Activated CD8-positive, alpha-beta T cell treated with anti-CD3 and anti-CD28 coated beads, Interleukin-2, amount 10 ng/mL, durations not matched to agents 7 days and 5 days (primary cell): ENCODE measurements around the gene TMEM242. TPM values are rescaled to one million over a fixed set of nuclear protein-coding genes. Genes with fewer than 3 reads are reported as not detected.

ENCODE experiments used
- ATAC-seq: fragments of 150-1000 bp; cut with Tn5 transposase; one replicate; pipeline ENCODE4 v1.10.0; 2021; ENCODE audit warnings: moderate library complexity
- CTCF ChIA-PET: fragments of 350-600 bp; sonication (Branson Sonifier 250); formaldehyde crosslinking; loops from one replicate; lab custom pipeline; 2021; ENCODE audit warnings: antibody characterized with exemption; lab: Charles Lee
- POLR2A ChIA-PET: fragments of 350-600 bp; sonication (Branson Sonifier 250); formaldehyde crosslinking; loops from one replicate; lab custom pipeline; 2021; ENCODE audit warnings: antibody characterized with exemption; lab: Charles Lee
- DNase-seq: peaks from one replicate; pipeline ENCODE4 v3.0.0-alpha.2; 2020
- H3K27ac Mint-ChIP-seq: one replicate; pipeline ENCODE4 v1.8.0; 2021; ENCODE audit warnings: mild to moderate bottlenecking, mixed read lengths
- H3K27me3 Mint-ChIP-seq: one replicate; pipeline ENCODE4 v1.8.0; 2021; ENCODE audit warnings: low read depth, mixed read lengths
- H3K36me3 Mint-ChIP-seq: one replicate; pipeline ENCODE4 v1.8.0; 2021; ENCODE audit warnings: low read depth, mixed read lengths
- H3K4me1 Mint-ChIP-seq: one replicate; pipeline ENCODE4 v1.8.0; 2021; ENCODE audit warnings: low read depth, mixed read lengths
- H3K4me3 Mint-ChIP-seq: one replicate; pipeline ENCODE4 v1.8.0; 2021; ENCODE audit warnings: mild to moderate bottlenecking, mixed read lengths
- H3K9me3 Mint-ChIP-seq: one replicate; pipeline ENCODE4 v1.8.0; 2022; ENCODE audit warnings: mixed read lengths; ENCODE audit not compliant: insufficient read depth
- total RNA-seq, 2 experiments: library from RNA; stranded (reverse); gene quantifications; one replicate each; pipeline ENCODE4 v1.2.3, GENCODE V29; 2021

The TMEM242 gene
- total RNA-seq: 1 to 10 TPM; 9.1 to 9.5 TPM

DNA sequence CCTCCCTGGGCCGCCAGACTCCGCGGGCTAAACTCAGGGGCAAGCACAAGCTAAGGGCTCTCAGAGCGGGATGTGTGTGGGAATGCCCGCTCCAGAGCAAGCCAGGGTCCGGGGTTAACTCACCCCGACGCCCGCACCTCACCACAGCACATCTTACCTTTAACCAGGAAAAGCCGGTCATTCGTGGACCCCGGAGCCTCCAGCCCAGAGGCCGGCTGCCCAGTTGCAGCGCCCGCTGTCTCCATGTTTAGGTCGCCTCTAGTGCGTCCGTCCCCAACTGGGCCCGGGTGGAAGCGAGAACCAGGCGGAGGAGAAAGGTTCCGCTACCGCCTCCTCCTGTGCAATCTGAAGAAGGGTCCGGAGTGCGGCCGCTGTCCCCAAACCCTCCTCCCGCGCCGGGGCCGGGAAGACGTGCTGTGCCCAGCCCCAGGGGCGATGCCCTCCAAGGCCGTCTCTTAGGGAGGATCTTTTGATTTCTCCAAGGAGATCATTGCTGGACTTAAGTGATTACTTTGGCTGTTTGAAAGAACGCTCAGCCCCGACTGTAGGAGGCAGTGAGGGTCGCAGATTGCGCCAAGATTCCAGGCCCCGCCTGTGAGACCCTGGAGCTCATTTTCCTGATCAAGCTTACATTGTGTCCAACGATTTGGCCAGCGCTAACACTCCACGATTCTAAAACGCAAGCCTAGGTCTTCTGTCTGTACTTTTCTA lies at the start of gene TMEM242:
TMEM242 (minus strand) TSS at position 265 of the 711 bp plus-strand sequence; CDS start at position 245, 20 bp downstream.
- POLR2A ChIA-PET: interaction anchor here (0.5 to 1.6 kb wide), 16 partner anchors 8 to 441 kb away, joined by 3 to 8 read pairs (median 4); no protein-coding TSS in a partner anchor
- Mint-ChIP-seq H3K36me3 (peaks cover 12% of the 10 kb centered on the region), H3K27me3 (peaks cover 23% of the 10 kb centered on the region), H3K4me3 (peak within 1 kb of the TSS; percentile 98), H3K9me3 (no peaks in the 10 kb centered on the region), H3K4me1 (peaks cover 36% of the 10 kb centered on the region), H3K27ac (peak within 1 kb of the TSS; percentile 94)
- CTCF ChIA-PET: interaction anchor here (0.8 to 6.5 kb wide), 16 partner anchors 7 to 749 kb away, joined by 3 to 68 read pairs (median 6); partner anchors contain the start of gene ZDHHC14
- DNase-seq: peak; percentile 92
- peak; percentile 96 for ATAC-seq

DNA sequence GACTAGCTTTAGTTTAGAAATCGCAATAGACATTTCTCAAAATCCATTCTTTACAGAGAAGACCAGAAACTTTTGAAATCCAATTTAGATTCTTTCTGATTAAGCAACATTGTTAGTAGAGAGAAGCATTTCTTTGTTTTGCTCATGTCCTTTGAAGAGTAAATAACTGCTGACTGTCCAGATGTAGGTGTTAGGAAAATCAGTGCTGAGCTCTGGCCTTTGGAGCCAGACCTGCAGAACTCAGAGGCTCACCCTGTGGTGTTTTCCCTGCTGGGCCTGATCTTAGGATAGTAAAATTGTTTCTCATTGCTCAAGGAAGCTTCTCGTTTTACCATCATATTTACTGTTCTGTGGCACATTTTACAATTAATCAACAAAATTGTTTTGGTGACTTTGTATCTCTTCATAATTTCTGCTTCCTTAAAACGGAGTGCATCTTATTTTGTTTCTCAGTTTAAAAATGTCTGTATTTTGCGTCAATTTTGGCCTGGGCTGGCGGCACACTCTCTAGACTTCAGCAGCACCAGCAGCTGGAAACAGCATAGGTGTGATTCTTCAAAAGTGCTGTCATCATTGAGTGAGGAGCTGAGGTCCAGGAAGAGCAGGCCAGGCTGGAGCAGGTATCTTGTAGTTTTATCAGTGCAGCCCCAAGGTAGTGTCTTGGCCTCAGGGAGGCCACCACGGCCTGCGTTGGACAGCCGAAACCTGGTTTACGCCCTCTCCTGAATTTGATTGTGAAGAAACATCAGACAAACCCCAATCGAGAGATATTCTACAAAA lies 49.4 kb upstream of the TMEM242 start:
- H3K27ac Mint-ChIP-seq: no peak overlapping the region
- no peaks in the 10 kb centered on the region for H3K9me3 Mint-ChIP-seq
- ChIA-PET POLR2A (no interaction called here), CTCF (no interaction called here)
- ATAC-seq (no peak), DNase-seq (peak; percentile 15)
- no peak overlapping the region for H3K4me3 Mint-ChIP-seq
- H3K4me1 Mint-ChIP-seq: peaks cover 20% of the 10 kb centered on the region
- H3K27me3 Mint-ChIP-seq: peaks cover 26% of the 10 kb centered on the region
- no peaks in the 10 kb centered on the region for H3K36me3 Mint-ChIP-seq

DNA sequence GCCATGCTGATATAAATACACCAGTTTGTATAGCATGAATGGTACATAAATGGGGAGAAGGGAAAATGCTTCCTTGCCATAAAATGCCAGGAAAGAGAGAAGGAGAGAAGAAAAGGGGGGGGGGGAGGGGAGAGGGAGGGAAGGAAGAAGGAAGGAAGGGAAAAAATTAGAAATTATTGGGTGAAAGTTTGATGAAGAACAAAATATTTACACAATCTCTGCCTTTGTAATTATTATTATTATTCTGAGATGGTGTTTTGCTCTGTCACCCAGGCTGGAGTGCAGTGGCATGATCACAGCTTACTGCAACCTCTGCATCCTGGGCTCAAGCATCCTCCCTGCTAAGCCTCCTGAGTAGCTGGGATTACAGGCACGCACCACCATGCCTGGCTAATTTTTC lies 47.4 kb upstream of the TMEM242 start:
- ChIA-PET CTCF (interaction anchor here (1.1 to 2.4 kb wide), 3 partner anchors 9 to 48 kb away, joined by 3 to 11 read pairs (median 9); partner anchors contain the start of genes TMEM242 and ZDHHC14), POLR2A (no interaction called here)
- DNase-seq (no peak), ATAC-seq (no peak)
- Mint-ChIP-seq H3K27me3 (peaks cover 35% of the 10 kb centered on the region), H3K27ac (no peak overlapping the region), H3K9me3 (no peaks in the 10 kb centered on the region), H3K36me3 (no peaks in the 10 kb centered on the region), H3K4me3 (no peak overlapping the region), H3K4me1 (peaks cover 20% of the 10 kb centered on the region)

DNA sequence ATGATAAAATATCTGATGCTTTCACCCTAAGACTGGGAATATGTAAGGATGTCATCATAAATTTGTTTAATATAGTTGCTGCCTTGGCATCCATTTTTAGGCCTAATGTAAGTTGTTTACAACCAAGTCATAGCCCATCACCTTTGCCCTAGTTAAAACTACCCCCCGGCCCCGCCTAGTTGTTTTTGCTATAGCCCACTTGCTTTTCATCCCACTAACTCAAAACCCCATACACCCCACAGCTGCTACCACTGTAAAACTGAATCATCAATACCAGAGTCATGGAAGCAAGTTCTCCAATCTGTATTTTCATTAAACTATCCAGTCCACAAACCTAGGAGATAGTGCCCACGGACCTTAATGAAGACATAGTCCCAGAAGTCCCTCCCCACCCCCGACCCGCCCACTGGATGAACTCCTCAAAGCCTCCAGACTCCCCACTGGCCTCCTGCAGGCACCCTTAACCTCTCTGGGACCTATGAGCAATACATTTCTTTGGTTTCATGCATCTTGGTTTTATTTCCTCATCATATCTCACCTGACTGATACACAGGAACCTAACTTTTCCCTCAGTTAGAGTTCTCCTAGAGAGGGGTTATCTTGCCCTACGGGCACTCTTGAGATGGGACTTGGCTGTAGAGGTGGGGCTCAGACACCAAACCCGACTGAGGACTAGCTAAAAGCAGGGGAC lies 45.2 kb upstream of the TMEM242 start:
- Mint-ChIP-seq H3K4me3 (no peak overlapping the region), H3K27ac (no peak overlapping the region), H3K9me3 (no peaks in the 10 kb centered on the region), H3K36me3 (no peaks in the 10 kb centered on the region), H3K27me3 (peaks cover 43% of the 10 kb centered on the region), H3K4me1 (peaks cover 20% of the 10 kb centered on the region)
- DNase-seq (no peak), ATAC-seq (no peak)
- ChIA-PET POLR2A (interaction anchor here (0.9 kb wide), 1 partner anchor 46 kb away, joined by 3 read pairs; no protein-coding TSS in a partner anchor), CTCF (interaction anchor here (1.3 to 2.4 kb wide), 3 partner anchors 11 to 45 kb away, joined by 3 to 11 read pairs (median 9); partner anchors contain the start of genes TMEM242 and ZDHHC14)

DNA sequence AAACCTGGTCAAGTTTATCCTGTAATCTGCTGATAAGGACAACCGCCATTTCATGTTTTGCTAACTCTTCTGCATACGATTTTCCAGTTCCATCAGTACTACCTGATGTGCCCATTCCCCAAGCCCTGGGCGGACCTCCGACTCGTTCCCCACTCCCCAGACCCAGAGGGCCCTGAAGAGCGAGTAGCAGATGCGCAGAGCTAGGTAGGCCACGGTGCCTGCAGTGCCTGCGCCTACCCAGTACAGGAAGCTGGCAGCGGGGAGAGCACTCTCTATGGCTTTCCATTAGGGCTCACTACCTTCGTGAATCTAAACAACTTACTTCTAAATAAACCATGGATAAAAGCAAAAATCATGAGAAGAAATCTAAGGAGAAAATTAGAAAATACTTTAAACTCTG lies 43.3 kb upstream of the TMEM242 start:
- POLR2A ChIA-PET: no interaction called here

DNA sequence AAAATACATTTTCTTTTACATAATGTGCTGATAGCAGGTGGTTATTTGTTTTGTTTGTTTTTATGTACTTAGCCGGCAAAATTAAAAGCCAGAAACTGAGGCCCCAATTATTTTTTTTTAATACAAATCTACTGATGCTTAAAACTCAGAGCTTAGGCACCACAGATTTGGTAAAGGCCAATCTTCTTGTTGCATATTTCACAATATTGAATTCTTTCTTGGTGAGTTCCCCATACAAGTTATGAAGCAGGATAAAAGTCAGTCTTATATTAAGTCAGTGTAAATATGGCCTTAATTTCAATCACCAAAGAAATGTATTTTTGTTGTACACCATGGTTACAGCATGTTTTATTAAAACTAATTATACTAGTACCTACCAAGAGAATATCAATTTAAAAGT lies 41.4 kb upstream of the TMEM242 start:
- Mint-ChIP-seq H3K27ac (no peak overlapping the region), H3K36me3 (no peaks in the 10 kb centered on the region), H3K9me3 (no peaks in the 10 kb centered on the region), H3K4me1 (peaks cover 15% of the 10 kb centered on the region), H3K4me3 (no peak overlapping the region), H3K27me3 (peaks cover 42% of the 10 kb centered on the region)
- DNase-seq (no peak), ATAC-seq (no peak)
- ChIA-PET POLR2A (interaction anchor here (0.6 kb wide), 1 partner anchor 92 kb away, joined by 3 read pairs; no protein-coding TSS in a partner anchor), CTCF (interaction anchor here (1.3 to 2.1 kb wide), 2 partner anchors 11 to 29 kb away, joined by 4 to 8 read pairs; no protein-coding TSS in a partner anchor)

More for the DNA sequence above, 43.3 kb upstream of the TMEM242 start:
- H3K36me3 Mint-ChIP-seq: no peaks in the 10 kb centered on the region
- no peak overlapping the region for H3K4me3 Mint-ChIP-seq
- H3K27me3 Mint-ChIP-seq: peaks cover 42% of the 10 kb centered on the region
- H3K27ac Mint-ChIP-seq: no peak overlapping the region
- no peak for ATAC-seq
- DNase-seq: no peak
- CTCF ChIA-PET: interaction anchor here (0.7 kb wide), 1 partner anchor 146 kb away, joined by 3 read pairs; no protein-coding TSS in a partner anchor
- no peaks in the 10 kb centered on the region for H3K9me3 Mint-ChIP-seq
- peaks cover 20% of the 10 kb centered on the region for H3K4me1 Mint-ChIP-seq

DNA sequence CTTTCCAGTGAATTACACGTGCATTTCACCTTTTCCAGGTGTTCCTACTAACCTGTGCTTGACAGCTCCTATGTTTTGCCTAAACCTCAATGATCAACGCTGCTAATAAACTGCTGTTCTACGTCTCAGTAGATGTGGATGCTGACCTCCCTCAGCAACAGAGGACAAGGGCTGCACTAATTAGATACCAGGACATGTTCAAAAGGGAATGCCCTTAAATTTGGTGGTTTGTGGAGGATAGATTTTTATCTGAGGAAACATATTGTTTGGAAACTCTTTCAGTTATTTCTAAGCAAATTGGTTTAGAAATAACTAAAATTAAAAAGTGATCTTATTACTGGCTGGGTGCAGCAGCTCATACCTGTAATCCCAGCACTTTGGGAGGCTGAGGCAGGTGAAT lies 38.6 kb upstream of the TMEM242 start:
- peaks cover 42% of the 10 kb centered on the region for H3K27me3 Mint-ChIP-seq
- H3K4me1 Mint-ChIP-seq: no peaks in the 10 kb centered on the region
- ATAC-seq (no peak), DNase-seq (no peak)
- CTCF ChIA-PET: no interaction called here
- no peak overlapping the region for H3K4me3 Mint-ChIP-seq
- H3K27ac Mint-ChIP-seq: no peak overlapping the region
- no peaks in the 10 kb centered on the region for H3K36me3 Mint-ChIP-seq
- H3K9me3 Mint-ChIP-seq: no peaks in the 10 kb centered on the region
- POLR2A ChIA-PET: no interaction called here

DNA sequence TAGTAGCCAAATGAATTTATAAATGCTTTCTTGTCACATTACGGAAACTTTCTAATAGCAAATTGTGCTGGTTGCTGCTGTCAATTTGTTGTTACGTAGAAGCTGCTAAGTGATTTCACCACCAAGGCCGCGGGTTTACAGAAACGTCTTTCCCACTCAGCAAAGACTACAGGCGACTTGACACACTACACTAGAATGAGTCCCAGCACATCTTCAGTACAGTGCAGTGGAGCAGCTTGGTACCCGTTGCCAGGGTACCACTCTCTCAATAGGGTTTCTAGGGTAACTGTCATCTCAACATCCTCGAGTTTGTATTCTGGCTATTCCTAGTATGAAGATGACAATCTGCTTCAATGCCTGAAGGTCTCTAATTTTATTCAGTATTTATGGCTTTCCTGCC lies 35.0 kb upstream of the TMEM242 start:
- ChIA-PET CTCF (interaction anchor here (0.7 kb wide), 1 partner anchor 99 kb away, joined by 3 read pairs; no protein-coding TSS in a partner anchor), POLR2A (interaction anchor here (0.6 kb wide), 1 partner anchor 35 kb away, joined by 4 read pairs; no protein-coding TSS in a partner anchor)
- H3K27me3 Mint-ChIP-seq: peaks cover 37% of the 10 kb centered on the region

DNA sequence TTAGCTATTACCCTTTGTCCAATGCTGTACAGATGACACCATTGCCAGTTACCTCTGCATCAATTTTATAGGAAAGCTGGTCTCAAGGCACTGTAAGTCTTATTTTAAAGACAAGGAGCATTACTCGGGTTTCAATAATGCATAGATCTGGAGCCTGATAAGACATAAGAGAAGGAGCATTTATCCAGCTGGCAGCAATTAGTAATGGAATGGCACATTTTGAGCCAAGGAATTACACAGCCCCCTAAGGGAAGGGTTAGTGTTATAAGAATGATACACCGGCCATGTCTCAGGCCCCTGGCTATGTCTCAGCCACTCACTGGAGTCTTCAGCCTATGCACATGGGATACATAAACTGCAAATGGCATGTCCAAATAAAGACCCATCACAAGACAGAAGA lies 23.1 kb upstream of the TMEM242 start:
- H3K27me3 Mint-ChIP-seq: peaks cover 62% of the 10 kb centered on the region
- no peaks in the 10 kb centered on the region for H3K9me3 Mint-ChIP-seq
- ChIA-PET CTCF (no interaction called here), POLR2A (no interaction called here)
- ATAC-seq: no peak
- H3K27ac Mint-ChIP-seq: no peak overlapping the region
- H3K4me1 Mint-ChIP-seq: no peaks in the 10 kb centered on the region
- no peaks in the 10 kb centered on the region for H3K36me3 Mint-ChIP-seq
- no peak overlapping the region for H3K4me3 Mint-ChIP-seq
- no peak for DNase-seq

More for the DNA sequence above, 35.0 kb upstream of the TMEM242 start:
- no peak overlapping the region for H3K27ac Mint-ChIP-seq
- no peak for DNase-seq
- H3K4me3 Mint-ChIP-seq: no peak overlapping the region
- H3K4me1 Mint-ChIP-seq: no peaks in the 10 kb centered on the region
- ATAC-seq: no peak
- H3K36me3 Mint-ChIP-seq: no peaks in the 10 kb centered on the region
- no peaks in the 10 kb centered on the region for H3K9me3 Mint-ChIP-seq

DNA sequence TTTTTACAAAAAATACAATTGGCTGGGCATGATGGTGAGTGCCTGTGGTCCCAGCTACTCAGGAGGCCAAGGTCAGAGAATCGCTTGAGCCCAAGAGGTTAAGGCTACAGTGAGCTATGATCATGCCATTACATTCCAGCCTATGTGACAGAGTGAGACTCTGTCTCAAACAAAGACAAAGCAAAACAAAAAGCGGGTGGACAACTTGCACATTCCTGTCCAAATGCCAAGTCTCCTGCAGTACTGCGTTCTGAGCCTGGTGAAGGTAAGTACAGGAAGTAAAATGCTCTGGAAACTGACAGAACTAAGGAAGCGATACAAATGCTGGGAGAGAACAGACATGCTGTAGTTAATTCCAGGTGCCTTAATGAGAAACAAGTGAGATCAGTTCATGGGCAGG lies 20.4 kb upstream of the TMEM242 start:
- POLR2A ChIA-PET: no interaction called here
- Mint-ChIP-seq H3K9me3 (no peaks in the 10 kb centered on the region), H3K27ac (no peak overlapping the region), H3K27me3 (peaks cover 65% of the 10 kb centered on the region), H3K4me3 (no peak overlapping the region), H3K36me3 (no peaks in the 10 kb centered on the region), H3K4me1 (no peaks in the 10 kb centered on the region)
- DNase-seq (no peak), ATAC-seq (no peak)
- CTCF ChIA-PET: interaction anchor here (0.5 to 1.7 kb wide), 2 partner anchors 8 to 29 kb away, joined by 3 to 6 read pairs; no protein-coding TSS in a partner anchor

DNA sequence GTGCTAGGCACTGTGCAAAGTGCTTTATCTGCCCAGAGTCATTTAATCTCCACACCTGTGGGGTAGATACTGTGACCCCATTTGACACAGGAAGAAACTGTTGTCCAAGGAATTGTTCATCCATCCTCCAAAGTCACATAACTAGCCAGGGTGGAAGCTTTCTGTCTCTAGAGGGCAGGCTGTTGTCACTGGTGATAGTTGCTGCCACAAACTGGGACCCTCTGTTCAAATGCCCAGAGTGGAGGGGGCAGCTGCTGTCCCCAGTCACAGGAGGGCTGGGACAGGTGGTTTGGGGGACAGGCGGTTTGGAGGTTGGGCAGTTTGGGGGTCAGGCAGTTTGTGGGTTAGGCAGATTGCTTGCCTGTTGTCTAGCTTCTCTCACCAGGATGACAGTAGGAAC lies 16.1 kb upstream of the TMEM242 start:
- Mint-ChIP-seq H3K36me3 (no peaks in the 10 kb centered on the region), H3K27ac (no peak overlapping the region), H3K4me1 (no peaks in the 10 kb centered on the region), H3K9me3 (no peaks in the 10 kb centered on the region), H3K4me3 (no peak overlapping the region), H3K27me3 (peaks cover 52% of the 10 kb centered on the region)
- POLR2A ChIA-PET: no interaction called here
- CTCF ChIA-PET: interaction anchor here (0.8 to 2.0 kb wide), 4 partner anchors 14 to 273 kb away, joined by 3 to 5 read pairs (median 4); no protein-coding TSS in a partner anchor
- ATAC-seq: no peak
- no peak for DNase-seq
